GM19372 (cell line): ENCODE results near the gene GKN1.
"Not testable (repeated sequence)": the region's sequence is repeated elsewhere in the genome, so short reads cannot be mapped to it uniquely, and the experiment has no call there.

Source experiments
- ATAC-seq: cut with Tn5 transposase; IDR thresholded peaks from one replicate; pipeline ENCODE4 v1.9.1; 2021; ENCODE audit warnings: mild to moderate bottlenecking, low read depth, moderate library complexity; ENCODE audit not compliant: unreplicated experiment

GKN1 gene

GRCh38 chr2:68955432-68955831 lies 19.0 kb upstream of the GKN1 start:
- not testable (repeated sequence) for ATAC-seq

- no peak for ATAC-seq
These were observed 15.4 kb upstream of the GKN1 start for GRCh38 chr2:68959001-68959400.

- no peak for ATAC-seq
These were observed 13.1 kb upstream of the GKN1 start for GRCh38 chr2:68961380-68961779.

GRCh38 chr2:68964282-68964681 lies 10.2 kb upstream of the GKN1 start:
- ATAC-seq: no peak

- ATAC-seq: no peak
These were observed 6.2 kb upstream of the GKN1 start for GRCh38 chr2:68968221-68968620.

GRCh38 chr2:68969736-68970490 lies 4.5 kb upstream of the GKN1 start:
- no peak for ATAC-seq

- ATAC-seq: no peak
These were observed 3.7 kb upstream of the GKN1 start for GRCh38 chr2:68970566-68971265.

GRCh38 chr2:68971591-68972231 lies 2.7 kb upstream of the GKN1 start:
- ATAC-seq: no peak

GRCh38 chr2:68974946-68975665 lies 670 bp downstream of the GKN1 start:
- no peak for ATAC-seq

- ATAC-seq: no peak
These were observed 1.4 kb downstream of the GKN1 start for GRCh38 chr2:68975844-68976243.

- ATAC-seq: no peak
These were observed 3.0 kb downstream of the GKN1 start for GRCh38 chr2:68977453-68977852.

- ATAC-seq: no peak
These were observed 3.7 kb downstream of the GKN1 start for GRCh38 chr2:68978098-68978497.

GRCh38 chr2:68980956-68981355 lies 6.5 kb downstream of the GKN1 start:
- ATAC-seq: no peak

- no peak for ATAC-seq
These were observed 12.6 kb downstream of the GKN1 start for GRCh38 chr2:68987021-68987503.

GRCh38 chr2:68989035-68989434 lies 14.6 kb downstream of the GKN1 start:
- ATAC-seq: no peak

GRCh38 chr2:68992341-68992740 lies 17.9 kb downstream of the GKN1 start:
- ATAC-seq: no peak

- ATAC-seq: no peak
These were observed 18.5 kb downstream of the GKN1 start for GRCh38 chr2:68992933-68993332.

GRCh38 chr2:68993660-68994059 lies 19.2 kb downstream of the GKN1 start:
- ATAC-seq: no peak

GRCh38 chr2:68994864-68995263 lies 20.4 kb downstream of the GKN1 start:
- ATAC-seq: no peak

GRCh38 chr2:68995916-68996315 lies 21.5 kb downstream of the GKN1 start:
- no peak for ATAC-seq

- ATAC-seq: no peak
These were observed 23.0 kb downstream of the GKN1 start for GRCh38 chr2:68997401-68997800.
